ENCODE results near the gene GNB3. TPM values are rescaled to one million over a fixed set of nuclear protein-coding genes. Genes with fewer than 3 reads are reported as not detected.
"Not testable (repeated sequence)": the region's sequence is repeated elsewhere in the genome, so short reads cannot be mapped to it uniquely, and the experiment has no call there.

The GNB3 gene
- total RNA-seq, 1 donor from 2014 or later: 0.39 TPM

DNA sequence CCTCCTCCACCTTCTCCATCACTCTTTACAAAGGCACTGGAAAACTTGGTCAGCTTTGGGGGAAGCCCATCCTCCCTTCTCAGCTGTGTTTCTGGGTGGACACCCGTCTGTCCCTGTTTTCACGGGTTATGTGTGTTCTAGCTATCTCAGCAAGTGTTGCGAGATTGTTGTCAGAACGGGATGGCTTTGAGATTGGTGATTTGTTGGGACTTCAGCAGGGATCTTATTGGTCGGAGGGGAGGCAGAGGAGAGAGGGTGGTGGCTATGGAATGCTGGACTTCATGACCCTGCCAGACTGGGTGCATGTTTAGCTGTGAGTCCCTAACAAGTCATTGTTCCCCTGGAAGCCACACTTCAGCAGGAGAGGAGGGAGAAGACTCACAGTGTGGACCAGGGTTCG, 13.3 kb downstream of the GNB3 start:
- intact Hi-C loops (cut with micrococcal nuclease): loop anchor here (5.0 kb wide), 2 partner anchors 287 to 362 kb away; partner anchors contain the start of genes MRPL51, NCAPD2 and NOP2

GRCh38 chr12:6855322-6855721, 14.6 kb downstream of the GNB3 start:
- intact Hi-C loops (cut with micrococcal nuclease): no loop called here

- intact Hi-C loops (cut with micrococcal nuclease): no loop called here
These were observed 18.1 kb downstream of the GNB3 start for GRCh38 chr12:6858799-6859198.

DNA sequence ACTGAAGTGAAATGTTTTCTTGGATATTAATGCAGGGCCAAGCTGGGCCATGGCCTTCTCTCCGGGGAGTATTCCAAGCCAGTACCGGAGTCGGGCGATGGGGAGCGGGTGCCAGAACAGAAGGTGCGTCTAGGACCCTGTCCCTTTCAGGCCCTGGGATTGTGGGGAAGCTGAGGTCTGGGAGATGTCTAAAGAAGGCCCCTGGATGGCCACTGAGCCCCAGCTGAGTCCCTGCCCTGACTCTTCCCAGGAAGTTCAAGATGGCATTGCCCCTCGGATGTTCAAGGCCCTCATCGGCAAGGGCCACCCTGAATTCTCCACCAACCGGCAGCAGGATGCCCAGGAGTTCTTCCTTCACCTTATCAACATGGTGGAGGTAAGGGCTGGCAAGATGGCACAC, 19.4 kb downstream of the GNB3 start:
- intact Hi-C loops (cut with micrococcal nuclease): no loop called here

GRCh38 chr12:6860942-6861341, 20.2 kb downstream of the GNB3 start:
- intact Hi-C loops (cut with micrococcal nuclease): no loop called here

- intact Hi-C loops (cut with micrococcal nuclease): no loop called here
These were observed 20.7 kb downstream of the GNB3 start for GRCh38 chr12:6861391-6861790.

- intact Hi-C loops (cut with micrococcal nuclease): no loop called here
These were observed 22.3 kb downstream of the GNB3 start for GRCh38 chr12:6863033-6863432.

DNA sequence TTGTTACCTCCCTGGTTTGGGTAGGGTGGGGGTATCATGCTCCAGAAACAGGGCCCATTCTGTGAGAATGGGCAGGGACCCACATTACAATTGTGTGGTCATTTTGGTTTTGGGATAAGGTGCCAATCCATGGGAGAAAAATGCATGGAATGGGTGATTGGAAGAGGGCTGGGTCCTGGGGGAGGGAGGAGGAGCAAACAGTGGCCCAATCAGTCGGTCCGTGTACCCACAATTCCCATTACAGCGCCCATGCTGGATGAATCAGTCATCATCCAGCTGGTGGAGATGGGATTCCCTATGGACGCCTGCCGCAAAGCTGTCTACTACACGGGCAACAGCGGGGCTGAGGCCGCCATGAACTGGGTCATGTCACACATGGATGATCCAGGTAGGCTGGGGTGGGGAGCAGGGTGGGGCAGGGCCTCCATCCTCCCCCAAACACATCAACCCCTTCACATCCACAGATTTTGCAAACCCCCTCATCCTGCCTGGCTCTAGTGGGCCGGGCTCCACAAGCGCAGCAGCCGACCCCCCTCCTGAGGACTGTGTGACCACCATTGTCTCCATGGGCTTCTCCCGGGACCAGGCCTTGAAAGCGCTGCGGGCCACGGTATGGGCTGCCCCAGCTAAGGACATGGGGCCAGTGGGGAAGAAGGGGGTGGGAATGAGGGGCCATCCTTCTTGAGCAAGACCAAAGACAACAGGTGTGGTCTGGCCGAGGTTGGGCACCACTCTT, 23.0 kb downstream of the GNB3 start:
- intact Hi-C loops (cut with micrococcal nuclease): no loop called here

DNA sequence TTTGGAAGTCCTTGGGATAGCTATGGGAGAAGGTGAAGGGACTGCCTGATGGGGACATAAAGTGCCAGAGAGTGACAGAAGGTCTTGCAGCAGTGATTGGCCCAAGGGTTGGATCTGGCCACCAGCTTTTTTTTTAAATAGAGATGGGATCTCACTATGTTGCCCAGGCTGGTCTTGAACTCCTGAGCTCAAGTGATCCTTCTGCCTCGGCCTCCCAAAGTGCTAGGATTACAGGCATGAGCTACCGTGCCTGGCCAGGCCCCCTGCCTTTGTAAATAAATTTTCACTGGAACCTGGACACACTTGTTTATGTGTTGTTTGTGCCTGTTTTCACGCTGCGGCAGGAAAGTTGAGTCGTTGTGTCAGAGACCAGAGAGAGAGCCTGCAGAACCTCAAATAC, 24.6 kb downstream of the GNB3 start:
- intact Hi-C loops (cut with micrococcal nuclease): not testable (repeated sequence)

DNA sequence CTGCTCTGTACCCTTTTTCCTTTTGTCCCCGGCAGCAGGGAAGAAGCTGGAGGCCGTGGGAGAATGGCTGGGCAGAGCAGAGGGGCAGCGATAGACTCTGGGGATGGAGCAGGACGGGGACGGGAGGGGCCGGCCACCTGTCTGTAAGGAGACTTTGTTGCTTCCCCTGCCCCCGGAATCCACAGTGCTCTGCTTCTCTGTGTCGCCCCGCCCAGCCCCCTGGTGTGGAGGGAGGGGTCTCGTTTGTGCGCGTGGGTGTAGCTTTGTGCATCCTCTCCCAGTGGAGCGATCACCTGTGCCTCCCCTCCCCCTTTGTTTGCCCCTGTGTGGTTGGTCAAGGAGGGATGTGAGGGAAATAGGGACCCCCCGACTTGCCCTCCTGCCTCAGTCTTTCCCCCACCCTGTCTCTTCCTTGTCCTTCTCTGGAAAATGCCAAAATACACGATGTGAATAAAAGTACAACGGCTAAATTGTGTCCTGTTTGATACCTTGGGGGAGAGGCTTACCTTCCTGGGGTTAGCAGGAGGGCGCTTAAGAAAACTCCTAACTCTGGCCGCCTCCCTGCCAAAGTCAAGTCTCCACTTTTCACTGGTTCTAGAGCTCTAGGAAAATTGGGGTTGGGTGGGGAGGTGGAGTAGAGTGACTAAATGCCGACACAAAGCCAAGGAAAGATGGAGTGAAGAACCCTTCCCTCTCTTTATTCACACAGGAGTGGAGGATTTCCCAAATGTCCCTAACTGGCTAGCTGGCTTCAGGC, 25.6 kb downstream of the GNB3 start:
- intact Hi-C loops (cut with micrococcal nuclease): no loop called here

DNA sequence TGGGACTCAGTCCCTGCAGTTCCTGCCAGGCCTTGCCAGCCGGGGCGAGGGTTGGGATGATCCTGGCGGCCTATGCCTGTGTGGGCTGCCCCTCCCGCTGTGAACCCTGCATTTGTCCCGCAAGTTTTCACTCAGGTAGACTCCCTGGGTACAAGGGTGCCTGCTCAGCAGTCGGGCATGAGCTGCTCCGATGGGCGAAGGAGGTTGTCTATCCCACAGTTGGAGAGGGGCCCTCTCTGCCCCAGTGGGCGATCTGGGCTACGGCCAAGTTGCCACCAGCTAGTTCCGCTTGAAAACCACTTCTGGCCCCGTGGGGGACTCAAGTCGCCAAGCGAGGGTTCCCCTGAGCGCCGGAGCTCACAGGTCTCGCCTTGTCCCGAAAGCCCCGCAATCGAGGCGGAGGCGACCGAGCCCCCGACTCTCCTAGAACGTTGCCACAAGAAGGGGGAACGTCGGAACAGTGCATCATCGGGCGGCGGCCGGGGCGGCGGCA, 26.2 kb downstream of the GNB3 start:
- intact Hi-C loops (cut with micrococcal nuclease): loop anchor here (1.0 kb wide), 3 partner anchors 15 to 114 kb away; partner anchors contain the start of genes MLF2 and USP5

- intact Hi-C loops (cut with micrococcal nuclease): loop anchor here (1.0 to 2.0 kb wide), 4 partner anchors 15 to 241 kb away; partner anchors contain the start of genes C1RL, MLF2 and USP5
These were observed 26.9 kb downstream of the GNB3 start, which contains the start of gene TPI1 for GRCh38 chr12:6867413-6868210. Gene TPI1, plus strand, starts transcription at chr12:6867531. Its CDS starts 36 bp downstream, at chr12:6867567.

- intact Hi-C loops (cut with micrococcal nuclease): loop anchor here (1.0 to 2.0 kb wide), 3 partner anchors 97 to 240 kb away; partner anchors contain the start of genes C1R and C1RL
These were observed 27.7 kb downstream of the GNB3 start for GRCh38 chr12:6868211-6869048.

DNA sequence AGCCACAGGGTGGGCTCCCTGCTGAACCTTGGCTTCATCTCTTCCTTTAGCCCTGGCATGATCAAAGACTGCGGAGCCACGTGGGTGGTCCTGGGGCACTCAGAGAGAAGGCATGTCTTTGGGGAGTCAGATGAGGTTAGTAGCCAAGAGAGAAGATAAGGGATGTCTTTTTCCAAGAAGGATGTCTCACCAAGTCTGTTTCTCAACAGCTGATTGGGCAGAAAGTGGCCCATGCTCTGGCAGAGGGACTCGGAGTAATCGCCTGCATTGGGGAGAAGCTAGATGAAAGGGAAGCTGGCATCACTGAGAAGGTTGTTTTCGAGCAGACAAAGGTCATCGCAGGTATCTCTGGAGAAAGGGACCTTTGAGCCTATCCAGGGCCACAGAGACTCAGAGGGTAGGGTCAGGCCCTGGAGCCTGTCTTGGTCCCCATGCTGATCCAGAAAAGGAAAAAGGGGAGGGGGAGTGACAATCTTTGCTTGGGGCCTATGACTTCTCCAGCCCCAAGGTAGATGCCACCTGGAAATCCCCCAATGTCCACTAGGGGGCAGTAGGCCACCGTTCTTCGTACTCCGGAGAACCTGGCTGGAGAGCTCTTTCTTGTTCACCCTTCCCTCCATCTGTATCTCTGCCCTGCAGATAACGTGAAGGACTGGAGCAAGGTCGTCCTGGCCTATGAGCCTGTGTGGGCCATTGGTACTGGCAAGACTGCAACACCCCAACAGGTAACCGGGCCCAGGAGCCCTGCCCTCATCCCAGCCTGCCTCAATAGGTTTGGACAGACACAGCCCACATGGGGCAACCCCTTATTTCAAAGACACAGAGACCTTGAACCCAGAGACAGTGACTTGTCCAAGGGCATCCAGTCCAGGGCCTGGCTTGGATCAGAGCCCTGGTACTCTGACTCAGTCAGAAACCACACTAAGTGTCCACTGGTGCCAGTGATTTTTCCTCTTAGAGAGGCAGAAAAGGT, 28.6 kb downstream of the GNB3 start:
- intact Hi-C loops (cut with micrococcal nuclease): loop anchor here (1.0 to 5.0 kb wide), 4 partner anchors 96 to 1213 kb away; partner anchors contain the start of genes C1R, C1RL and NECAP1

DNA sequence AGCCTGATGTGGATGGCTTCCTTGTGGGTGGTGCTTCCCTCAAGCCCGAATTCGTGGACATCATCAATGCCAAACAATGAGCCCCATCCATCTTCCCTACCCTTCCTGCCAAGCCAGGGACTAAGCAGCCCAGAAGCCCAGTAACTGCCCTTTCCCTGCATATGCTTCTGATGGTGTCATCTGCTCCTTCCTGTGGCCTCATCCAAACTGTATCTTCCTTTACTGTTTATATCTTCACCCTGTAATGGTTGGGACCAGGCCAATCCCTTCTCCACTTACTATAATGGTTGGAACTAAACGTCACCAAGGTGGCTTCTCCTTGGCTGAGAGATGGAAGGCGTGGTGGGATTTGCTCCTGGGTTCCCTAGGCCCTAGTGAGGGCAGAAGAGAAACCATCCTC, 29.6 kb downstream of the GNB3 start:
- intact Hi-C loops (cut with micrococcal nuclease): loop anchor here (5.0 kb wide), 1 partner anchor 1212 kb away; the partner anchor contains the start of gene NECAP1

DNA sequence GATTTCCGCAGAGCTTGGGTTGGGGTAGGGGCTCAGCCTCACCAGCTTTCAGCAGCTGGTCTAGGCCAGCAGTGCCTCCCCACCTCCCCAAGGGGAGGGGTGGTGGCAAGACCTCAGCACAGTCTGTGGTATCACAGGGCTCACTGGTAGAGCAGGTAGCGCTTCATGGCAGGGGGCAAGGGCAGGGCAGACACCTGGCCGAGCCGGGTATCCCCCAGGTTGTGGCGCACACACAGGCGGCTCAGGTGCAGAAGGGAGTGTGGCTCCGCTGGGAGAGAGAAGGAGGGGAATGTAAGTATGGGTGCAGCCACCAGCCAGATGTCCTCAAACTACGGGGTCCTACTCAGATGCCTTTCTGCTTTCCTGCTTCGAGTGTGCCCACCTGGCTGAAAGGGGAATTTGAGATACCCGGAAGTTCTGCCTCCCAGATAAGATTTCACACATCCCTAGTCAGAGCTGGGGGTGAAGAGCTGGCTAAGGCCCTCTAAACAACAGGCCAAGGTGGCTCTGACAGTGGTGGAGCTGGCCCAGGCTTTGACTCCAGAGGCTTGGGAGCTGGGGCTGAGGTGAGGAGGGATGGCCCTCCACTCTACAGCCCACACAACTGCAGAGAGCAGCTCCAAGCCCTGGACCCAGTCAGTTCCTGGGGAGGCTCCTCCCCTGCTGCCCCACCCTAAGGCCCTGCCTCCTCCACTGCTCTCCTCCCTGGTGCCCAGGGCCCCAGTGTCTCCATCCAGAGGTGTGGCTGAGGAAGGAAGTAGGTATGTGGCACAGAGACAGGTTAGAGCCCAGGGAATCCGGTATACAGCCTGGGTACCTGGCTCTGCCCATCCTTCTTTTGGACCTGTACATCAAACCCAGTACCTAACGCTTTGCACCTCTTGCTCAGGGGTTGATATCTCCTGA, 30.6 kb downstream of the GNB3 start:
- intact Hi-C loops (cut with micrococcal nuclease): loop anchor here (1.0 to 5.0 kb wide), 2 partner anchors 118 to 1211 kb away; partner anchors contain the start of genes MLF2 and NECAP1
